K562 (cell line): ENCODE results near the gene ALG11. TPM values are rescaled to one million over a fixed set of nuclear protein-coding genes. Genes with fewer than 3 reads are reported as not detected.

Source experiments
- ATF7 ChIP-seq: fragments of 450-650 bp; IDR thresholded peaks from 2 replicates; pipeline ENCODE4 v1.7.1; 2014; ENCODE audit warnings: mild to moderate bottlenecking, moderate library complexity
- BRD4 ChIP-seq: fragments of 200-600 bp; sonication (generic); IDR thresholded peaks from 2 replicates; pipeline ENCODE4 v1.6.1; 2017; ENCODE audit warnings: inconsistent platforms
- CC2D1A ChIP-seq: fragments of 450-650 bp; IDR thresholded peaks from 2 replicates; pipeline ENCODE4 v1.6.1; 2017; ENCODE audit warnings: mild to moderate bottlenecking
- CHD2 ChIP-seq: IDR thresholded peaks from 2 replicates; pipeline ENCODE4 v1.6.1; 2011; ENCODE audit warnings: low read depth, low read length
- DPF2 ChIP-seq: fragments of 450-650 bp; IDR thresholded peaks from 2 replicates; pipeline ENCODE4 v1.6.1; 2016
- ELF4 ChIP-seq: fragments of 450-650 bp; formaldehyde crosslinking; IDR thresholded peaks from 2 replicates; pipeline ENCODE4 v1.4.0; 2022; ENCODE audit warnings: missing genetic modification characterization
- EP300 ChIP-seq: IDR thresholded peaks from 2 replicates; pipeline ENCODE4 v1.6.1; 2012; ENCODE audit warnings: low read length, improper control_type of control experiment
- HNRNPLL ChIP-seq: fragments of 200-400 bp; formaldehyde crosslinking; IDR thresholded peaks from 2 replicates; pipeline ENCODE4 v1.6.1; 2017; ENCODE audit warnings: low read length, low read depth, mild to moderate bottlenecking; ENCODE audit not compliant: poor library complexity, severe bottlenecking
- NFIC ChIP-seq: fragments of 450-650 bp; IDR thresholded peaks from 2 replicates; pipeline ENCODE4 v1.6.1; 2017; ENCODE audit warnings: mild to moderate bottlenecking, inconsistent platforms
- NFYB ChIP-seq: IDR thresholded peaks from 2 replicates; pipeline ENCODE4 v1.6.1; 2011; ENCODE audit warnings: mild to moderate bottlenecking, moderate library complexity; ENCODE audit not compliant: insufficient read length; ENCODE audit errors: extremely low read depth
- NR2C2 ChIP-seq, 2 experiments: fragments of 200-800 bp in 1 of 2; sonication (Bioruptor generic) in 1 of 2; sonication (generic) in 1 of 2; formaldehyde crosslinking in 1 of 2; IDR thresholded peaks; 2 replicates each; pipeline versions ENCODE4 v1.6.1 to v1.8.0; 2016 to 2022; ENCODE audit warnings: mild to moderate bottlenecking in 1 of 2, missing compliant biosample characterization in 1 of 2, missing genetic modification characterization in 1 of 2, missing genetic modification reagents in 1 of 2
- PYGO2 ChIP-seq: fragments of 450-650 bp; IDR thresholded peaks from 2 replicates; pipeline ENCODE4 v1.6.1; 2016; ENCODE audit warnings: mild to moderate bottlenecking, missing genetic modification characterization, moderate library complexity, missing compliant biosample characterization
- SETDB1 ChIP-seq: IDR thresholded peaks from one replicate; pipeline ENCODE4 v1.6.1; 2012; ENCODE audit warnings: low read length, control low read depth, inconsistent platforms
- SNRNP70 ChIP-seq: fragments of 200-400 bp; formaldehyde crosslinking; optimal IDR thresholded peaks from 2 replicates; pipeline ENCODE3; 2017; ENCODE audit warnings: low read depth, low read length
- ZNF695 ChIP-seq: fragments of 450-650 bp; formaldehyde crosslinking; IDR thresholded peaks from 2 replicates; pipeline ENCODE4 v1.4.0; 2020; ENCODE audit warnings: mild to moderate bottlenecking, moderate library complexity
- polyA plus RNA-seq, 8 experiments: library from polyadenylated mRNA; depleted of rRNA in 4 of 8; stranded (reverse) in 5 of 8; unstranded in 3 of 8; fragments of >200 nt; fragmentation: Nextera tagmentation in 2 of 8; fragmentation: Illumina TruSeq in 1 of 8; extraction: Ambion mirVana in 2 of 8; extraction: Trizol in 1 of 8; gene quantifications; 2 replicates each; pipeline versions ENCODE4 v1.2.1 to v1.2.3, GENCODE V29; 2011 to 2014; ENCODE audit warnings: inconsistent platforms in 1 of 8, missing spikeins in 1 of 8
- total RNA-seq, 7 experiments: library from RNA; depleted of rRNA in 6 of 7; stranded (reverse); fragments of >200 nt in 6 of 7; fragmentation: Illumina TruSeq in 2 of 7; extraction: Trizol in 2 of 7; gene quantifications; 2 replicates each; pipeline versions ENCODE4 v1.2.1 to v1.2.3, GENCODE V29; 2011 to 2021; ENCODE audit warnings: low replicate concordance in 1 of 7
- TF ChIP-seq, protein P1 (sequence below): fragments of 250-450 bp; sonication (Bioruptor Pico); IDR thresholded peaks from 2 replicates; pipeline ENCODE4 v1.8.0; 2022; ENCODE audit warnings: moderate library complexity, mild to moderate bottlenecking, inconsistent platforms
- TF ChIP-seq, protein P2 (sequence below), 2 experiments: IDR thresholded peaks; 2 replicates each; pipeline ENCODE4 v1.6.1; 2011; ENCODE audit warnings: borderline replicate concordance in 1 of 2, control low read depth in 1 of 2, low read depth in 1 of 2, low read length in 1 of 2, mild to moderate bottlenecking in 1 of 2, mixed read lengths in 1 of 2, moderate library complexity in 1 of 2; ENCODE audit not compliant: insufficient read depth in 1 of 2, insufficient read length in 1 of 2, poor library complexity in 1 of 2, severe bottlenecking in 1 of 2; ENCODE audit errors: extremely low read depth in 1 of 2
- TF ChIP-seq, protein P3 (sequence below): IDR thresholded peaks from 2 replicates; pipeline ENCODE4 v1.6.1; 2016; ENCODE audit warnings: missing genetic modification characterization, missing compliant biosample characterization
- TF ChIP-seq, protein P4 (sequence below): fragments of 450-650 bp; formaldehyde crosslinking; IDR thresholded peaks from 2 replicates; pipeline ENCODE4 v1.4.0; 2020; ENCODE audit warnings: mild to moderate bottlenecking, moderate library complexity
- TF ChIP-seq, protein P5 (sequence below): fragments of 450-650 bp; IDR thresholded peaks from 2 replicates; pipeline ENCODE4 v1.6.1; 2017; ENCODE audit warnings: mild to moderate bottlenecking, moderate library complexity

ALG11 gene
- total and polyA plus RNA-seq, 9 of the 15 experiments (the other 6 are each of a cell fraction or from before 2014, with no cell fraction given): 7.3 to 19.2 (median 16.3) TPM

DNA sequence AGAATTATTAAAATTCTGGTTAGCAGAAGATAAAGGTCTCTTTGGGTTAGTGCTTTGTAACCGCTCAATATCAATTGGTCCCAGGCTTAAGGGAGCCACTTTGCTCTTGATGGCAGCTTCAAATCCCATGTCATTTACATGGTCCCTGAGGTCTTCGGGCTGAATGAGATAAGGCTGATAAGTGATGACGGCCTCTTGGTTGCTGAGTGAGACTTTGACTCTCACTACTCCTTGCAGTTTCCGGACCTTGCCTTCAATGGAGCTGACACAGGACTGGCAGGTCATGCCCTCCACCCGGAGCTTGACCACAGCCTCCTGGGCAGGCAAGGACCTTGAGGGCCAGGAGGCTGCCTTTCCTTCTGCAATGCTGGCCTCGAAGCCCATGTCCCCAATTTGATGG is 37.7 kb upstream of the ALG11 start (continued):
- TF ChIP-seq NFYB (no peak), HNRNPLL (no peak), ATF7 (peak; percentile 14; the same call in 1 of the 2 replicates), SNRNP70 (no peak), EP300 (peak; percentile 69; the same call in 1 of the 2 replicates), CHD2 (no peak), DPF2 (peak; percentile 81), NR2C2 (CRISPR knock-in tag; IDR thresholded peaks at IDR 0.05) (no peak), NR2C2 (tag; IDR thresholded peaks at IDR 0.05) (peak; percentile 20; the same call in 1 of the 2 replicates), ELF4 (CRISPR knock-in tag) (no peak), BRD4 (no peak), ZNF695 (CRISPR knock-in tag) (no peak), SETDB1 (no peak), NFIC (no peak), PYGO2 (tag) (no peak), CC2D1A (no peak; the same call in 1 of the 2 replicates)
- TF ChIP-seq, protein P1, sequence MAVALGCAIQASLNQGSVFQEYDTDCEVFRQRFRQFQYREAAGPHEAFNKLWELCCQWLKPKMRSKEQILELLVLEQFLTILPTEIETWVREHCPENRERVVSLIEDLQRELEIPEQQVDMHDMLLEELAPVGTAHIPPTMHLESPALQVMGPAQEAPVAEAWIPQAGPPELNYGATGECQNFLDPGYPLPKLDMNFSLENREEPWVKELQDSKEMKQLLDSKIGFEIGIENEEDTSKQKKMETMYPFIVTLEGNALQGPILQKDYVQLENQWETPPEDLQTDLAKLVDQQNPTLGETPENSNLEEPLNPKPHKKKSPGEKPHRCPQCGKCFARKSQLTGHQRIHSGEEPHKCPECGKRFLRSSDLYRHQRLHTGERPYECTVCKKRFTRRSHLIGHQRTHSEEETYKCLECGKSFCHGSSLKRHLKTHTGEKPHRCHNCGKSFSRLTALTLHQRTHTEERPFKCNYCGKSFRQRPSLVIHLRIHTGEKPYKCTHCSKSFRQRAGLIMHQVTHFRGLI (CRISPR knock-in tag): no peak
- TF ChIP-seq, protein P2, sequence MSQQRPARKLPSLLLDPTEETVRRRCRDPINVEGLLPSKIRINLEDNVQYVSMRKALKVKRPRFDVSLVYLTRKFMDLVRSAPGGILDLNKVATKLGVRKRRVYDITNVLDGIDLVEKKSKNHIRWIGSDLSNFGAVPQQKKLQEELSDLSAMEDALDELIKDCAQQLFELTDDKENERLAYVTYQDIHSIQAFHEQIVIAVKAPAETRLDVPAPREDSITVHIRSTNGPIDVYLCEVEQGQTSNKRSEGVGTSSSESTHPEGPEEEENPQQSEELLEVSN (IDR thresholded peaks at IDR 0.05; ENCODE audit: borderline replicate concordance in 1 of 2, extremely low read depth in 1 of 2, insufficient read depth in 1 of 2, insufficient read length in 1 of 2, low read depth in 1 of 2, low read length in 1 of 2, poor library complexity in 1 of 2, severe bottlenecking in 1 of 2): no peak
- TF ChIP-seq, protein P3, sequence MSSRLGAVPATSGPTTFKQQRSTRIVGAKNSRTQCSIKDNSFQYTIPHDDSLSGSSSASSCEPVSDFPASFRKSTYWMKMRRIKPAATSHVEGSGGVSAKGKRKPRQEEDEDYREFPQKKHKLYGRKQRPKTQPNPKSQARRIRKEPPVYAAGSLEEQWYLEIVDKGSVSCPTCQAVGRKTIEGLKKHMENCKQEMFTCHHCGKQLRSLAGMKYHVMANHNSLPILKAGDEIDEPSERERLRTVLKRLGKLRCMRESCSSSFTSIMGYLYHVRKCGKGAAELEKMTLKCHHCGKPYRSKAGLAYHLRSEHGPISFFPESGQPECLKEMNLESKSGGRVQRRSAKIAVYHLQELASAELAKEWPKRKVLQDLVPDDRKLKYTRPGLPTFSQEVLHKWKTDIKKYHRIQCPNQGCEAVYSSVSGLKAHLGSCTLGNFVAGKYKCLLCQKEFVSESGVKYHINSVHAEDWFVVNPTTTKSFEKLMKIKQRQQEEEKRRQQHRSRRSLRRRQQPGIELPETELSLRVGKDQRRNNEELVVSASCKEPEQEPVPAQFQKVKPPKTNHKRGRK (tag): no peak
- TF ChIP-seq, protein P4, sequence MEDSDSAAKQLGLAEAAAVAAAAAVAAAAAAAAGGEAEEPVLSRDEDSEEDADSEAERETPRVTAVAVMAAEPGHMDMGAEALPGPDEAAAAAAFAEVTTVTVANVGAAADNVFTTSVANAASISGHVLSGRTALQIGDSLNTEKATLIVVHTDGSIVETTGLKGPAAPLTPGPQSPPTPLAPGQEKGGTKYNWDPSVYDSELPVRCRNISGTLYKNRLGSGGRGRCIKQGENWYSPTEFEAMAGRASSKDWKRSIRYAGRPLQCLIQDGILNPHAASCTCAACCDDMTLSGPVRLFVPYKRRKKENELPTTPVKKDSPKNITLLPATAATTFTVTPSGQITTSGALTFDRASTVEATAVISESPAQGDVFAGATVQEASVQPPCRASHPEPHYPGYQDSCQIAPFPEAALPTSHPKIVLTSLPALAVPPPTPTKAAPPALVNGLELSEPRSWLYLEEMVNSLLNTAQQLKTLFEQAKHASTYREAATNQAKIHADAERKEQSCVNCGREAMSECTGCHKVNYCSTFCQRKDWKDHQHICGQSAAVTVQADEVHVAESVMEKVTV: no peak
- TF ChIP-seq, protein P5, sequence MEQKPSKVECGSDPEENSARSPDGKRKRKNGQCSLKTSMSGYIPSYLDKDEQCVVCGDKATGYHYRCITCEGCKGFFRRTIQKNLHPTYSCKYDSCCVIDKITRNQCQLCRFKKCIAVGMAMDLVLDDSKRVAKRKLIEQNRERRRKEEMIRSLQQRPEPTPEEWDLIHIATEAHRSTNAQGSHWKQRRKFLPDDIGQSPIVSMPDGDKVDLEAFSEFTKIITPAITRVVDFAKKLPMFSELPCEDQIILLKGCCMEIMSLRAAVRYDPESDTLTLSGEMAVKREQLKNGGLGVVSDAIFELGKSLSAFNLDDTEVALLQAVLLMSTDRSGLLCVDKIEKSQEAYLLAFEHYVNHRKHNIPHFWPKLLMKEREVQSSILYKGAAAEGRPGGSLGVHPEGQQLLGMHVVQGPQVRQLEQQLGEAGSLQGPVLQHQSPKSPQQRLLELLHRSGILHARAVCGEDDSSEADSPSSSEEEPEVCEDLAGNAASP: no peak
